ENCODE results near the gene GSAP.
"Not testable (repeated sequence)": the region's sequence is repeated elsewhere in the genome, so short reads cannot be mapped to it uniquely, and the experiment has no call there.

GSAP gene

GRCh38 chr7:77354914-77355313 is 61.2 kb downstream of the GSAP start:
- DNase-seq (ENCODE audit: low read depth in 2 of 2), result no peak

GRCh38 chr7:77354484-77354883 is 61.7 kb downstream of the GSAP start:
- DNase-seq (ENCODE audit: low read depth in 2 of 2), result no peak

GRCh38 chr7:77353911-77354310 is 62.2 kb downstream of the GSAP start:
- DNase-seq (ENCODE audit: low read depth in 2 of 2), result no peak

- DNase-seq (ENCODE audit: low read depth in 2 of 2), result no peak
Measured at GRCh38 chr7:77353407-77353721, 62.8 kb downstream of the GSAP start.

GRCh38 chr7:77352665-77353406 is 63.3 kb downstream of the GSAP start:
- no peak for DNase-seq (ENCODE audit: low read depth in 2 of 2)

GRCh38 chr7:77351539-77352004 is 64.6 kb downstream of the GSAP start:
- no peak for DNase-seq (ENCODE audit: low read depth in 2 of 2)

GRCh38 chr7:77349141-77349540 is 67.0 kb downstream of the GSAP start:
- no peak for DNase-seq (ENCODE audit: low read depth in 2 of 2)

- DNase-seq (ENCODE audit: low read depth in 2 of 2), result no peak
Measured at GRCh38 chr7:77348371-77348813, 67.8 kb downstream of the GSAP start.

GRCh38 chr7:77346441-77346840 is 69.7 kb downstream of the GSAP start:
- no peak for DNase-seq (ENCODE audit: low read depth in 2 of 2)

GRCh38 chr7:77345426-77345825 is 70.7 kb downstream of the GSAP start:
- DNase-seq (ENCODE audit: low read depth in 2 of 2), result not testable (repeated sequence)

- no peak for DNase-seq (ENCODE audit: low read depth in 2 of 2)
Measured at GRCh38 chr7:77339726-77340125, 76.4 kb downstream of the GSAP start.

GRCh38 chr7:77338883-77339629 is 77.1 kb downstream of the GSAP start:
- DNase-seq (ENCODE audit: low read depth in 2 of 2), result no peak

GRCh38 chr7:77338260-77338659 is 77.9 kb downstream of the GSAP start:
- no peak for DNase-seq (ENCODE audit: low read depth in 2 of 2)

GRCh38 chr7:77337456-77337990 is 78.6 kb downstream of the GSAP start:
- no peak for DNase-seq (ENCODE audit: low read depth in 2 of 2)

- no peak for DNase-seq (ENCODE audit: low read depth in 2 of 2)
Measured at GRCh38 chr7:77335581-77335980, 80.6 kb downstream of the GSAP start.

- not testable (repeated sequence) for DNase-seq (ENCODE audit: low read depth in 2 of 2)
Measured at GRCh38 chr7:77334039-77334438, 82.1 kb downstream of the GSAP start.

- DNase-seq (ENCODE audit: low read depth in 2 of 2), result peak in 1 of 2 experiments; percentile 28
Measured at GRCh38 chr7:77331938-77332695, 84.0 kb downstream of the GSAP start.

- no peak for DNase-seq (ENCODE audit: low read depth in 2 of 2)
Measured at GRCh38 chr7:77330169-77330882, 85.8 kb downstream of the GSAP start.

- DNase-seq (ENCODE audit: low read depth in 2 of 2), result no peak
Measured at GRCh38 chr7:77329466-77330168, 86.5 kb downstream of the GSAP start.

GRCh38 chr7:77328669-77329068 is 87.5 kb downstream of the GSAP start:
- no peak for DNase-seq (ENCODE audit: low read depth in 2 of 2)
